ENCODE results near the gene PMPCA. TPM values are rescaled to one million over a fixed set of nuclear protein-coding genes. Genes with fewer than 3 reads are reported as not detected.

PMPCA gene
- total RNA-seq, 1 experiment from 2014 or later: 94.5 TPM

DNA sequence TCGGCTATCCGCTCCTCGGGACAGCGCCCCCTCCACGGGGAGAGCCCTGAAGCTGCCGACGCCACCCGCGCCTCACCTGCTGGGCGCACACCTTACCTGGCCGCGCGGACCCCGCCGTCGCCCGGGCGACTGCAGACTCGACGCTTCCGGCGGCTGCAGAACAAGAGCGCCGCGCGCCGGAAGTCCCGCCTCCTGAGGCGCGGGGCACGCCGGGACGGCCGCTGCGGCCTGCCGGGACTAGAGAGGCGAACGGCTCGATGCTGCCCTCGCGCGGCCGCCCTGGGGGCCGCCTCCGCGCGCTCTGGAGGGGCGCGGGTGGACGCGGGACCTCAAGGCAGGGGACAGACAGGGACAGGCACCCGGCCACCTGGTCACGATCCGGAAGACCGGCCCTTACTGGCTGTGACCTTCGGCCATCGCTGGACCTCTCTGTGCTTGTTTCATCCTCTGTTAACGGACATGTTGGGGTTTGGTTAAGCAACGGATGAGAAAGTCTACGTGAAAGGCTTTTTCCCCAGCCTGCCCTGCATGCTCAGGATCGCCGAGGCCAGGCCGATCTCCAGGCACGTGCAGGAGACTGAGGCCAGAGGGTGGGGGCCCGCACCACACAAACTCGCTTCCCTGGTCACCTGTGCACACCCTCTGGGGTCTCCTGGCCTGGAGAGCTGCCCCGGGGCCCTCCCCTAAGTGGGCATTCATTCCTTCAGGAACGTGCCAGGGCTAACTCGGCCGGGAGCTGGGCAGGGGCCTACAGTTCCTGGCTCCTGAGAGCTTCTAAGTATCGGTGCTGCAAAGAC, 10.2 kb upstream of the PMPCA start, which contains the start of gene SNAPC4:
Gene SNAPC4, minus strand, starts transcription at position 133 of the 797 bp plus-strand sequence. CDS start 1,742 bp downstream, outside the sequence.
- peaks cover 6% of the 10 kb centered on the region for H3K23me2 ChIP-seq (ENCODE audit: insufficient read length, low read depth, low read length, poor library complexity, severe bottlenecking)
- Mint-ChIP-seq H3K9me3 (no peaks in the 10 kb centered on the region), H3K36me3 (ENCODE audit: insufficient read depth in 1 of 3, low read depth in 3 of 3) (peaks cover 21 to 69% (median 60%) of the 10 kb centered on the region in 3 experiments), H3K27ac (peak within 1 kb of the TSS; percentile 70 to 94 (median 90); a peak in 6 of 7 replicates), H3K4me1 (peaks cover 11 to 12% of the 10 kb centered on the region in 2 experiments), H3K27me3 (ENCODE audit: low read depth) (no peaks in the 10 kb centered on the region), H3K4me3 (peak within 1 kb of the TSS; percentile 89 to 94)
- no peak within 1 kb of the TSS for H2BK5ac ChIP-seq (ENCODE audit: insufficient read length, low read length)
- no peak within 1 kb of the TSS for H3K18ac ChIP-seq (ENCODE audit: insufficient read length, low read depth, low read length)
- peak within 1 kb of the TSS; percentile 94 for H3K4me2 ChIP-seq (ENCODE audit: insufficient read depth, insufficient read length, low read length)
- WGBS (ENCODE audit: extremely low coverage, insufficient read length, low lambda C conversion rate): no CpG with 5 or more reads among the region's 71 CpGs
- H2BK20ac ChIP-seq (ENCODE audit: low read depth, low read length, poor library complexity, severe bottlenecking): no peak within 1 kb of the TSS
- no peak within 1 kb of the TSS for H3K4ac ChIP-seq (ENCODE audit: low read depth, low read length)
- H4K91ac ChIP-seq (ENCODE audit: insufficient read length, low read depth, low read length): no peak within 1 kb of the TSS
- no peak within 1 kb of the TSS for H3T11ph ChIP-seq (ENCODE audit: low read length)
- no peak within 1 kb of the TSS for H4K8ac ChIP-seq (replicated peaks; ENCODE audit: insufficient read length, low read depth, low read length)
- peak within 1 kb of the TSS; percentile 74 for H3K9ac ChIP-seq (ENCODE audit: extremely low read depth, insufficient read length, low read length)
- H4K5ac ChIP-seq (ENCODE audit: insufficient read length, low read depth, low read length): no peak within 1 kb of the TSS
- H2BK120ac ChIP-seq (ENCODE audit: low read depth, low read length, poor library complexity, severe bottlenecking): no peak within 1 kb of the TSS
- no peak within 1 kb of the TSS for H2BK12ac ChIP-seq (ENCODE audit: insufficient read length, low read depth, low read length)
- H3K9me3 ChIP-seq (ENCODE audit: control insufficient read depth, low read depth, low read length): no peaks in the 10 kb centered on the region
- no peak within 1 kb of the TSS for H3K23ac ChIP-seq (ENCODE audit: insufficient read length, low read depth, low read length)
- H3K27ac ChIP-seq (ENCODE audit: insufficient read length, low read depth, low read length): no peak within 1 kb of the TSS
- H3K79me1 ChIP-seq (ENCODE audit: insufficient read depth, low read depth, low read length, poor library complexity, severe bottlenecking): peaks cover 7% of the 10 kb centered on the region
- no peaks in the 10 kb centered on the region for H4K20me1 ChIP-seq (ENCODE audit: control insufficient read depth, insufficient read depth, insufficient read length)
- peak; percentile 92 for DNase-seq
- no peak within 1 kb of the TSS for H2AFZ ChIP-seq (ENCODE audit: low read length)
- H3K14ac ChIP-seq (ENCODE audit: insufficient read depth, low read length): peak within 1 kb of the TSS; percentile 48; the same call in 1 of the 2 replicates
- no peak within 1 kb of the TSS for H2BK15ac ChIP-seq (ENCODE audit: low read depth, low read length)
- no peaks in the 10 kb centered on the region for H3K4me1 ChIP-seq (ENCODE audit: insufficient read depth, low read length)
- no peak within 1 kb of the TSS for H2AK5ac ChIP-seq (ENCODE audit: insufficient read length, low read length)
- no peaks in the 10 kb centered on the region for H3K27me3 ChIP-seq (ENCODE audit: insufficient read depth, low read length)
- H3K79me2 ChIP-seq (ENCODE audit: insufficient read depth, low read length): peaks cover 12% of the 10 kb centered on the region; the same call in 1 of the 2 replicates
- TF ChIP-seq, protein P1, sequence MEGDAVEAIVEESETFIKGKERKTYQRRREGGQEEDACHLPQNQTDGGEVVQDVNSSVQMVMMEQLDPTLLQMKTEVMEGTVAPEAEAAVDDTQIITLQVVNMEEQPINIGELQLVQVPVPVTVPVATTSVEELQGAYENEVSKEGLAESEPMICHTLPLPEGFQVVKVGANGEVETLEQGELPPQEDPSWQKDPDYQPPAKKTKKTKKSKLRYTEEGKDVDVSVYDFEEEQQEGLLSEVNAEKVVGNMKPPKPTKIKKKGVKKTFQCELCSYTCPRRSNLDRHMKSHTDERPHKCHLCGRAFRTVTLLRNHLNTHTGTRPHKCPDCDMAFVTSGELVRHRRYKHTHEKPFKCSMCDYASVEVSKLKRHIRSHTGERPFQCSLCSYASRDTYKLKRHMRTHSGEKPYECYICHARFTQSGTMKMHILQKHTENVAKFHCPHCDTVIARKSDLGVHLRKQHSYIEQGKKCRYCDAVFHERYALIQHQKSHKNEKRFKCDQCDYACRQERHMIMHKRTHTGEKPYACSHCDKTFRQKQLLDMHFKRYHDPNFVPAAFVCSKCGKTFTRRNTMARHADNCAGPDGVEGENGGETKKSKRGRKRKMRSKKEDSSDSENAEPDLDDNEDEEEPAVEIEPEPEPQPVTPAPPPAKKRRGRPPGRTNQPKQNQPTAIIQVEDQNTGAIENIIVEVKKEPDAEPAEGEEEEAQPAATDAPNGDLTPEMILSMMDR (conservative IDR thresholded peaks at IDR 0.05): peak; percentile 97
- H3K56ac ChIP-seq (ENCODE audit: insufficient read length, low read depth, low read length): no peak within 1 kb of the TSS
